Measurements from ENCODE around the gene AVP.
"Not testable (repeated sequence)": the region's sequence is repeated elsewhere in the genome, so short reads cannot be mapped to it uniquely, and the experiment has no call there.

The AVP gene

GRCh38 chr20:3084283-3084985 is at the start of gene AVP:
Gene AVP, minus strand, starts transcription at chr20:3084724. Its CDS starts 50 bp downstream, at chr20:3084674.
- peaks cover 5% of the 10 kb centered on the region for H3K4me1 Mint-ChIP-seq (ENCODE audit: low read depth)
- peaks cover 11% of the 10 kb centered on the region for H3K27me3 Mint-ChIP-seq
- no peak within 1 kb of the TSS for H3K27ac Mint-ChIP-seq
- no peaks in the 10 kb centered on the region for H3K9me3 Mint-ChIP-seq (ENCODE audit: low read depth)
- peaks cover 2% of the 10 kb centered on the region for H3K36me3 Mint-ChIP-seq
- peak within 1 kb of the TSS; percentile 62 for H3K4me3 Mint-ChIP-seq

- no peaks in the 10 kb centered on the region for H3K9me3 Mint-ChIP-seq (ENCODE audit: low read depth)
- H3K27ac Mint-ChIP-seq, result no peak overlapping the region
- H3K36me3 Mint-ChIP-seq, result no peaks in the 10 kb centered on the region
Observed at GRCh38 chr20:3134151-3134550, 49.6 kb upstream of the AVP start.

GRCh38 chr20:3133155-3133554 is 48.6 kb upstream of the AVP start:
- no peak overlapping the region for H3K27ac Mint-ChIP-seq
- no peaks in the 10 kb centered on the region for H3K9me3 Mint-ChIP-seq (ENCODE audit: low read depth)
- no peaks in the 10 kb centered on the region for H3K27me3 Mint-ChIP-seq
- H3K36me3 Mint-ChIP-seq, result no peaks in the 10 kb centered on the region
- peaks cover 13% of the 10 kb centered on the region for H3K4me1 Mint-ChIP-seq (ENCODE audit: low read depth)
- no peak overlapping the region for H3K4me3 Mint-ChIP-seq

More at GRCh38 chr20:3134151-3134550, 49.6 kb upstream of the AVP start:
- Mint-ChIP-seq H3K4me1 (ENCODE audit: low read depth) (peaks cover 12% of the 10 kb centered on the region), H3K27me3 (no peaks in the 10 kb centered on the region), H3K4me3 (no peak overlapping the region)

GRCh38 chr20:3130051-3130600 is 45.6 kb upstream of the AVP start:
- H3K9me3 Mint-ChIP-seq (ENCODE audit: low read depth), result no peaks in the 10 kb centered on the region
- H3K4me1 Mint-ChIP-seq (ENCODE audit: low read depth), result peaks cover 6% of the 10 kb centered on the region
- no peaks in the 10 kb centered on the region for H3K27me3 Mint-ChIP-seq
- no peak overlapping the region for H3K4me3 Mint-ChIP-seq
- no peaks in the 10 kb centered on the region for H3K36me3 Mint-ChIP-seq
- H3K27ac Mint-ChIP-seq, result no peak overlapping the region

- Mint-ChIP-seq H3K4me3 (no peak overlapping the region), H3K9me3 (ENCODE audit: low read depth) (no peaks in the 10 kb centered on the region), H3K27me3 (no peaks in the 10 kb centered on the region), H3K27ac (peak overlapping the region; percentile 58), H3K36me3 (no peaks in the 10 kb centered on the region), H3K4me1 (ENCODE audit: low read depth) (peaks cover 4% of the 10 kb centered on the region)
Observed at GRCh38 chr20:3129094-3129493, 44.6 kb upstream of the AVP start.

GRCh38 chr20:3128275-3128984 is 43.9 kb upstream of the AVP start:
- peaks cover 1% of the 10 kb centered on the region for H3K36me3 Mint-ChIP-seq
- H3K27me3 Mint-ChIP-seq, result no peaks in the 10 kb centered on the region
- H3K4me1 Mint-ChIP-seq (ENCODE audit: low read depth), result peaks cover 8% of the 10 kb centered on the region
- no peak overlapping the region for H3K4me3 Mint-ChIP-seq
- H3K27ac Mint-ChIP-seq, result peak overlapping the region; percentile 58
- no peaks in the 10 kb centered on the region for H3K9me3 Mint-ChIP-seq (ENCODE audit: low read depth)

GRCh38 chr20:3126527-3126859 is 42.0 kb upstream of the AVP start:
- H3K9me3 Mint-ChIP-seq (ENCODE audit: low read depth), result no peaks in the 10 kb centered on the region
- no peaks in the 10 kb centered on the region for H3K27me3 Mint-ChIP-seq
- peaks cover 27% of the 10 kb centered on the region for H3K4me1 Mint-ChIP-seq (ENCODE audit: low read depth)
- peaks cover 6% of the 10 kb centered on the region for H3K36me3 Mint-ChIP-seq
- H3K27ac Mint-ChIP-seq, result no peak overlapping the region
- no peak overlapping the region for H3K4me3 Mint-ChIP-seq

GRCh38 chr20:3125776-3126526 is 41.4 kb upstream of the AVP start:
- not testable (repeated sequence) for H3K27ac Mint-ChIP-seq; H3K36me3 Mint-ChIP-seq; H3K9me3 Mint-ChIP-seq (ENCODE audit: low read depth)

GRCh38 chr20:3124773-3125560 is 40.4 kb upstream of the AVP start:
- H3K27ac Mint-ChIP-seq; H3K9me3 Mint-ChIP-seq (ENCODE audit: low read depth); H3K36me3 Mint-ChIP-seq; H3K4me3 Mint-ChIP-seq; H3K27me3 Mint-ChIP-seq: not testable (repeated sequence)
- H3K4me1 Mint-ChIP-seq (ENCODE audit: low read depth), result peaks cover 38% of the 10 kb centered on the region

More at GRCh38 chr20:3125776-3126526, 41.4 kb upstream of the AVP start:
- peaks cover 32% of the 10 kb centered on the region for H3K4me1 Mint-ChIP-seq (ENCODE audit: low read depth)
- H3K27me3 Mint-ChIP-seq, H3K4me3 Mint-ChIP-seq: not testable (repeated sequence)

- H3K4me1 Mint-ChIP-seq (ENCODE audit: low read depth), result peaks cover 42% of the 10 kb centered on the region
- not testable (repeated sequence) for H3K27me3 Mint-ChIP-seq; H3K36me3 Mint-ChIP-seq; H3K27ac Mint-ChIP-seq; H3K9me3 Mint-ChIP-seq (ENCODE audit: low read depth); H3K4me3 Mint-ChIP-seq
Observed at GRCh38 chr20:3124163-3124562, 39.6 kb upstream of the AVP start.

- Mint-ChIP-seq H3K36me3 (peaks cover 9% of the 10 kb centered on the region), H3K27ac (peak overlapping the region; percentile 80), H3K4me3 (peak overlapping the region; percentile 27), H3K4me1 (ENCODE audit: low read depth) (peaks cover 42% of the 10 kb centered on the region), H3K27me3 (no peaks in the 10 kb centered on the region), H3K9me3 (ENCODE audit: low read depth) (no peaks in the 10 kb centered on the region)
Observed at GRCh38 chr20:3123542-3123941, 39.0 kb upstream of the AVP start.

GRCh38 chr20:3121955-3122610 is 37.6 kb upstream of the AVP start:
- peak overlapping the region; percentile 87 for H3K27ac Mint-ChIP-seq
- peaks cover 46% of the 10 kb centered on the region for H3K4me1 Mint-ChIP-seq (ENCODE audit: low read depth)
- H3K9me3 Mint-ChIP-seq (ENCODE audit: low read depth), result no peaks in the 10 kb centered on the region
- H3K4me3 Mint-ChIP-seq, result peak overlapping the region; percentile 70
- H3K36me3 Mint-ChIP-seq, result peaks cover 9% of the 10 kb centered on the region
- no peaks in the 10 kb centered on the region for H3K27me3 Mint-ChIP-seq

- H3K36me3 Mint-ChIP-seq, result peaks cover 9% of the 10 kb centered on the region
- peak overlapping the region; percentile 87 for H3K27ac Mint-ChIP-seq
- H3K4me1 Mint-ChIP-seq (ENCODE audit: low read depth), result peaks cover 48% of the 10 kb centered on the region
- H3K9me3 Mint-ChIP-seq (ENCODE audit: low read depth), result no peaks in the 10 kb centered on the region
- no peaks in the 10 kb centered on the region for H3K27me3 Mint-ChIP-seq
- H3K4me3 Mint-ChIP-seq, result peak overlapping the region; percentile 70
Observed at GRCh38 chr20:3121271-3121911, 36.9 kb upstream of the AVP start.

- peak overlapping the region; percentile 59 for H3K27ac Mint-ChIP-seq
- peaks cover 9% of the 10 kb centered on the region for H3K36me3 Mint-ChIP-seq
Observed at GRCh38 chr20:3119044-3119443, 34.5 kb upstream of the AVP start.

More at GRCh38 chr20:3119044-3119443, 34.5 kb upstream of the AVP start:
- Mint-ChIP-seq H3K4me1 (ENCODE audit: low read depth) (peaks cover 57% of the 10 kb centered on the region), H3K9me3 (ENCODE audit: low read depth) (no peaks in the 10 kb centered on the region), H3K27me3 (no peaks in the 10 kb centered on the region), H3K4me3 (no peak overlapping the region)
